Psoas muscle (tissue), 8 donors: ENCODE results near the gene APOO. TPM values are rescaled to one million over a fixed set of nuclear protein-coding genes. Genes with fewer than 3 reads are reported as not detected.

ENCODE experiments used
- ATAC-seq, 4 donors: fragments of 200-7000 bp; cut with Tn5 transposase; one replicate each; pipeline ENCODE4 v1.9.1; 2020; ENCODE audit warnings: moderate library complexity in 3 of 4, mild to moderate bottlenecking in 2 of 4
- DNase-seq, 2 donors: peaks; one replicate each; pipeline ENCODE4 v3.0.0-alpha.2; 2020
- H3K27ac ChIP-seq: fragments of 200-600 bp; one replicate; pipeline ENCODE4 v1.8.0; 2022
- H3K27me3 ChIP-seq, 3 donors: fragments of 200-600 bp in 1 of 3; one replicate each; pipeline versions ENCODE4 v1.6.1 to v1.8.0; 2013 to 2022; ENCODE audit warnings: low read length in 2 of 3, mild to moderate bottlenecking in 2 of 3, moderate library complexity in 1 of 3; ENCODE audit not compliant: insufficient read depth in 3 of 3
- H3K36me3 ChIP-seq, 2 donors: fragments of 200-600 bp in 1 of 2; one replicate each; pipeline versions ENCODE4 v1.6.1 to v1.8.0; 2013 to 2022; ENCODE audit warnings: low read depth in 1 of 2, mild to moderate bottlenecking in 1 of 2, moderate library complexity in 1 of 2; ENCODE audit not compliant: insufficient read depth in 1 of 2
- H3K4me1 ChIP-seq: fragments of 200-600 bp; one replicate; pipeline ENCODE4 v1.8.0; 2022
- H3K4me3 ChIP-seq: fragments of 200-600 bp; one replicate; pipeline ENCODE4 v1.8.0; 2022; ENCODE audit warnings: mild to moderate bottlenecking
- H3K9me3 ChIP-seq: fragments of 200-600 bp; one replicate; pipeline ENCODE4 v1.8.0; 2022
- CTCF ChIP-seq: fragments of 200-600 bp; IDR thresholded peaks from one replicate; pipeline ENCODE4 v1.8.0; 2022; ENCODE audit warnings: antibody characterized with exemption
- WGBS, 3 donors: extraction: QIAGEN DNeasy Blood & Tissue Kit; methylation state at CpG; one replicate each; pipeline versions ENCODE4 v1.1.6 to v1.1.7; 2013; 5-methylcytosine and 5-hydroxymethylcytosine counted together
- intact Hi-C, 2 donors: fragments of 100-400 bp; cut with DNase I; formaldehyde crosslinking; loops; one replicate each; pipeline versions ENCODE4 v1.11.0 to v1.14.2; 2022
- polyA plus RNA-seq, 3 donors: library from polyadenylated mRNA; stranded (reverse); fragments of 200-250 nt; gene quantifications; one replicate each; pipeline ENCODE4 v1.2.3, GENCODE V29; 2013
- total RNA-seq, 4 donors: library from RNA; stranded (reverse); fragmentation: NEBNext Ultra II Directional in 2 of 4; extraction: Animal tissue kit (Norgen Biotek cat#: 25700) in 2 of 4; gene quantifications; one replicate each; pipeline versions ENCODE4 v1.2.1 to v1.2.4, GENCODE V29; 2021 to 2023
- donor health status: healthy with polysubstance abuse.
- donor health status: DM: no; HTN: no; CAD: no; lungs with moderate emphysema.
- donor health status: Bipolar disorder and iron deficiency.
- donor health status: healthy.
- donor health status: DM: yes; HTN: yes; CAD: no.
- donor health status: DM: no; HTN: no; CAD: no.
- donor health status: DM: no; HTN: no; CAD: no.
- donor health status: DM: yes; HTN: yes; CAD: no.

Gene APOO
- total and polyA plus RNA-seq, 7 donors: 29.7 to 78.5 (median 54.7) TPM

GRCh38 chrX:23952391-23952790 lies 44.7 kb upstream of the APOO start:
- no peaks in the 10 kb centered on the region for H3K36me3 ChIP-seq
- no peak overlapping the region for H3K27ac ChIP-seq
- ATAC-seq (no peak), DNase-seq (no peak)
- 59 to 81% (median 62%) methylated on average over 3 of the region's 3 CpGs for WGBS, 3 donors
- peaks cover 0 to 4% (median 0%) of the 10 kb centered on the region in 3 donors for H3K27me3 ChIP-seq
- no peak for TF ChIP-seq CTCF
- no peak overlapping the region for H3K4me3 ChIP-seq
- H3K9me3 ChIP-seq: no peaks in the 10 kb centered on the region
- intact Hi-C loops: no loop called here
- H3K4me1 ChIP-seq: no peaks in the 10 kb centered on the region

- Histone ChIP-seq H3K27me3 (peaks cover 0 to 16% (median 0%) of the 10 kb centered on the region in 3 donors), H3K4me1 (no peaks in the 10 kb centered on the region), H3K9me3 (no peaks in the 10 kb centered on the region), H3K36me3 (no peaks in the 10 kb centered on the region), H3K27ac (no peak overlapping the region), H3K4me3 (no peak overlapping the region)
- intact Hi-C loops: no loop called here
- DNase-seq (no peak), ATAC-seq (no peak)
- TF ChIP-seq CTCF: no peak
- 71 to 88% (median 80%) methylated on average over 1 of the region's 1 CpG for WGBS, 3 donors
Measured at GRCh38 chrX:23945206-23945605, 37.5 kb upstream of the APOO start.

GRCh38 chrX:23944234-23944633 lies 36.5 kb upstream of the APOO start:
- Histone ChIP-seq H3K27me3 (peaks cover 0 to 16% (median 0%) of the 10 kb centered on the region in 3 donors), H3K9me3 (no peaks in the 10 kb centered on the region), H3K4me3 (no peak overlapping the region), H3K4me1 (no peaks in the 10 kb centered on the region), H3K36me3 (no peaks in the 10 kb centered on the region), H3K27ac (no peak overlapping the region)
- 42 to 60% (median 50%) methylated on average over 1 of the region's 1 CpG for WGBS, 3 donors
- ATAC-seq (no peak), DNase-seq (no peak)
- intact Hi-C loops: no loop called here
- TF ChIP-seq CTCF: no peak

- Histone ChIP-seq H3K27me3 (peaks cover 0 to 8% (median 0%) of the 10 kb centered on the region in 3 donors), H3K4me1 (no peaks in the 10 kb centered on the region)
- WGBS, 3 donors: 53 to 84% (median 65%) methylated on average over 1 of the region's 1 CpG
Measured at GRCh38 chrX:23939203-23939602, 31.5 kb upstream of the APOO start.

More at GRCh38 chrX:23939203-23939602, 31.5 kb upstream of the APOO start:
- no peak overlapping the region for H3K4me3 ChIP-seq
- no peaks in the 10 kb centered on the region for H3K9me3 ChIP-seq
- ATAC-seq: no peak
- no peak for TF ChIP-seq CTCF
- intact Hi-C loops: no loop called here
- no peak overlapping the region for H3K27ac ChIP-seq
- no peaks in the 10 kb centered on the region for H3K36me3 ChIP-seq
- no peak for DNase-seq
